C4-2B (cell line): Measurements from ENCODE around the gene AJUBA.
"Not testable (repeated sequence)": the region's sequence is repeated elsewhere in the genome, so short reads cannot be mapped to it uniquely, and the experiment has no call there.

Source experiments
- H3K27ac ChIP-seq: fragments of 450-650 bp; 2 replicates; pipeline ENCODE4 v1.5.1; 2017
- CTCF ChIP-seq: fragments of 450-650 bp; conservative IDR thresholded peaks from 2 replicates; pipeline ENCODE4 v1.5.1; 2017; ENCODE audit warnings: mild to moderate bottlenecking
- ZFX ChIP-seq: fragments of 450-650 bp; IDR thresholded peaks from 2 replicates; pipeline ENCODE4 v1.6.1; 2017

Gene AJUBA

GRCh38 chr14:23023022-23023794 lies 40.9 kb upstream of the AJUBA start:
- no peak overlapping the region for H3K27ac ChIP-seq
- TF ChIP-seq ZFX = no peak
- TF ChIP-seq CTCF = no peak

- TF ChIP-seq ZFX (no peak), CTCF (no peak)
- no peak overlapping the region for H3K27ac ChIP-seq
Measured at GRCh38 chr14:23021889-23022442, 39.6 kb upstream of the AJUBA start.

GRCh38 chr14:23021434-23021833 lies 39.1 kb upstream of the AJUBA start:
- TF ChIP-seq ZFX (no peak), CTCF (no peak)
- no peak overlapping the region for H3K27ac ChIP-seq

GRCh38 chr14:23020143-23021128 lies 38.1 kb upstream of the AJUBA start:
- H3K27ac ChIP-seq = no peak overlapping the region
- TF ChIP-seq CTCF (no peak), ZFX (no peak)

- H3K27ac ChIP-seq = no peak overlapping the region
- no peak for TF ChIP-seq CTCF
- no peak for TF ChIP-seq ZFX
Measured at GRCh38 chr14:23018107-23018506, 35.8 kb upstream of the AJUBA start.

- H3K27ac ChIP-seq = no peak overlapping the region
- TF ChIP-seq CTCF (no peak), ZFX (no peak)
Measured at GRCh38 chr14:23017091-23017490, 34.7 kb upstream of the AJUBA start.

GRCh38 chr14:23015618-23016017 lies 33.3 kb upstream of the AJUBA start:
- no peak for TF ChIP-seq CTCF
- no peak for TF ChIP-seq ZFX

GRCh38 chr14:23013749-23014054 lies 31.4 kb upstream of the AJUBA start:
- not testable (repeated sequence) for H3K27ac ChIP-seq

More at GRCh38 chr14:23015618-23016017, 33.3 kb upstream of the AJUBA start:
- no peak overlapping the region for H3K27ac ChIP-seq
